ENCODE results near the gene CLSTN1.

- TF ChIP-seq POLR2A (IDR thresholded peaks at IDR 0.05) = no peak
- no peak for TF ChIP-seq CTCF (IDR thresholded peaks at IDR 0.05 in 8 of 11, conservative IDR thresholded peaks at IDR 0.05 in 3 of 11)
These were observed 28.9 kb upstream of the CLSTN1 start for GRCh38 chr1:9852410-9853248.

All from spleen (tissue), 7 donors.